GM19372 (cell line): ENCODE data around the gene CPNE6.

Experiments
- ATAC-seq: cut with Tn5 transposase; IDR thresholded peaks from one replicate; pipeline ENCODE4 v1.9.1; 2021; ENCODE audit warnings: mild to moderate bottlenecking, low read depth, moderate library complexity; ENCODE audit not compliant: unreplicated experiment

The CPNE6 gene

DNA sequence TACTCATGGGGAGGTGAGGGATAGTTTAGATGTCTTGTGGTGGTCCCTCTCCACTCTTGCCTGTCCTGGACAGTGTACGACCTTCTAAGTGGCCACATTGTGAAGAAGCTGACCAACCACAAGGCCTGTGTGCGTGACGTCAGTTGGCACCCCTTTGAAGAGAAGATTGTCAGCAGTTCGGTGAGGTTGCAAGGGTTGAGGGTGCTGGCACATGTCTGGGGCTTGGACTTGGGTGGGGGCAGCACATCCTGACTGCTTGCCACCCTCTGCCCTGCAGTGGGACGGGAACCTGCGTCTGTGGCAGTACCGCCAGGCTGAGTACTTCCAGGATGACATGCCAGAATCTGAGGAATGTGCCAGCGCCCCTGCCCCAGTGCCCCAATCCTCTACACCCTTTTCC lies 51.5 kb downstream of the CPNE6 start:
- no peak for ATAC-seq

- no peak for ATAC-seq
Observed at GRCh38 chr14:24123424-24124417, 52.4 kb downstream of the CPNE6 start.

- ATAC-seq: no peak
Observed at GRCh38 chr14:24126939-24127338, 55.6 kb downstream of the CPNE6 start.

- no peak for ATAC-seq
Observed at GRCh38 chr14:24127673-24128072, 56.3 kb downstream of the CPNE6 start.
